HUDEP-2 (cell line): Measurements from ENCODE around the gene RTL5.

Experiments
- DNase-seq, 76 experiments: peaks; one replicate each; lab custom pipeline; 2025; ENCODE audit not compliant: unreplicated experiment in 76 of 76; lab: John Stamatoyannopoulos, UW

Gene RTL5

GRCh38 chrX:72081605-72082320 lies 50.0 kb downstream of the RTL5 start:
- DNase-seq, result no peak

- DNase-seq, result no peak
Measured at GRCh38 chrX:72080800-72081199, 50.9 kb downstream of the RTL5 start.

GRCh38 chrX:72080150-72080549 lies 51.6 kb downstream of the RTL5 start:
- no peak for DNase-seq

- no peak for DNase-seq
Measured at GRCh38 chrX:72079607-72080006, 52.1 kb downstream of the RTL5 start.

GRCh38 chrX:72078411-72078810 lies 53.3 kb downstream of the RTL5 start:
- no peak for DNase-seq
